PFSK-1 (cell line): ENCODE data around the gene PTPN20.

Experiments used
- FOXP2 ChIP-seq: optimal IDR thresholded peaks from 2 replicates; pipeline ENCODE3; 2011; ENCODE audit warnings: borderline replicate concordance, control low read depth, inconsistent platforms; ENCODE audit not compliant: insufficient read depth; ENCODE audit errors: extremely low read length, extremely low read depth
- POLR2AphosphoS5 ChIP-seq: IDR thresholded peaks from 2 replicates; pipeline ENCODE4 v1.6.1; 2012; ENCODE audit warnings: low read depth, mild to moderate bottlenecking, control low read depth, low read length, moderate library complexity
- REST ChIP-seq, 2 experiments: IDR thresholded peaks; 2 replicates each; pipeline versions ENCODE4 v1.6.1 to v1.8.0; 2011 to 2012; ENCODE audit warnings: low read depth in 2 of 2, low read length in 2 of 2, control low read depth in 1 of 2, inconsistent platforms in 1 of 2, mild to moderate bottlenecking in 1 of 2, moderate library complexity in 1 of 2; ENCODE audit not compliant: insufficient read depth in 1 of 2
- SIN3A ChIP-seq: IDR thresholded peaks from 2 replicates; pipeline ENCODE4 v1.6.1; 2012; ENCODE audit warnings: mild to moderate bottlenecking, low read length, moderate library complexity, borderline replicate concordance; ENCODE audit not compliant: insufficient read depth
- TAF1 ChIP-seq: IDR thresholded peaks from 2 replicates; pipeline ENCODE4 v1.6.1; 2012; ENCODE audit warnings: low read length, control low read depth, borderline replicate concordance; ENCODE audit not compliant: insufficient read depth

Gene PTPN20

GRCh38 chr10:47026301-47027107 lies 115.3 kb downstream of the PTPN20 start:
- no peak for TF ChIP-seq POLR2AphosphoS5
- TF ChIP-seq TAF1, result no peak
- TF ChIP-seq REST (IDR thresholded peaks at IDR 0.05; ENCODE audit: insufficient read depth in 1 of 2, low read depth in 2 of 2, low read length in 2 of 2), result no peak
- TF ChIP-seq FOXP2, result no peak
- TF ChIP-seq SIN3A, result no peak

DNA sequence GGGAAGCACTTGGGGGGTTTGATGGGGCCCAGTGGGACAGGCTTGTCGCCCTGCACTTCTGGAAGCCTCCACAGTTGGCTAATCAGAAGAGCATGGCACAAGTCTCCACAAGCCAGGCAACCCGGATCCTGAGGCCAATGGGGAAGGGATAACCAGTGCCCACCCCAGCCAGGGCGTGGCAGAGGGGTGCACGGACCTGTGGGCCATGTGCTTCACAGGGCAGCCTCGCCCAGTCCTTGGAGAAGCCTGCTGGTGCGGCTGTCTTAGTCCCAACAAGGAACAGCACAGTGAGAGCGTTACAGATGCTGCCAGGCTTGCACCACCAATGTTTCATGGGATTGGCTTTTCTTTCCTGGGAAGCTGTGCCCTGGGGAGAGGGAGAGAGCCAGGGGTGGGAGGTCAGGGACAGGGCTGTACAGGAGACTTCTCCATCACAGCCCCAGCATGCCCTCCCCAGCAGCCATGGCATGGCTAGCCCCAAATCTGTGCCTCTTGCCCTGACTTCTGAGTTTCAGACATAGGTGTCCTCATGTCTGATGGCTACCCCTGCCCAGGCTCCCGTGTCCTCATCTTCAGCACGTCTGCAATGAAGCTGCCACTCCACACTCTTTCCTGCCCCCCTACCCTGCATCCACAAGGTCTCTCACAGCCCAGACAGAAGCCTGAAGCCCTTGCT lies 116.0 kb downstream of the PTPN20 start:
- no peak for TF ChIP-seq FOXP2
- no peak for TF ChIP-seq POLR2AphosphoS5
- TF ChIP-seq SIN3A, result no peak
- TF ChIP-seq TAF1, result no peak
- no peak for TF ChIP-seq REST (IDR thresholded peaks at IDR 0.05; ENCODE audit: insufficient read depth in 1 of 2, low read depth in 2 of 2, low read length in 2 of 2)

GRCh38 chr10:47027784-47028260 lies 116.6 kb downstream of the PTPN20 start:
- no peak for TF ChIP-seq TAF1
- TF ChIP-seq FOXP2, result no peak
- TF ChIP-seq SIN3A, result no peak
- no peak for TF ChIP-seq POLR2AphosphoS5
- no peak for TF ChIP-seq REST (IDR thresholded peaks at IDR 0.05; ENCODE audit: insufficient read depth in 1 of 2, low read depth in 2 of 2, low read length in 2 of 2)

DNA sequence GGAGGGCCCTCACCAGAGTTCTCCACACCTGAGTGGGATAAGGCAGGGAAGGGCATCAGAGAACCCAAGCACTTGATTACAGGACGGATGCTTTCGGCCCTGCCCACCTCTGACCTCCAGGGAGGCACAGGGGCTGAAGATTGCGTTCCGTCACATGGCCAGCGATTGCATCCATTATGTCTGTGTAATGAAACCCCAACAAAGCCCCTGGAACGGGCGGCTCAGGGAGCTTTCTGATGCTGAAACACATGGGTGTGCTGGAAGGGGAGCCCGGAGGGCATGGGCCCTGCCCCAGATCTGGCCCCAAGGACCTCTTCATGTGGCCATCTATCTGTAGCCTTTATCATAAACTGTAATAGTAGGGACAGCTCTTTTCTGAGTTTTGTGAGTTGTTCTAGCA lies 117.2 kb downstream of the PTPN20 start:
- TF ChIP-seq POLR2AphosphoS5 (no peak), REST (IDR thresholded peaks at IDR 0.05; ENCODE audit: insufficient read depth in 1 of 2, low read depth in 2 of 2, low read length in 2 of 2) (no peak), SIN3A (no peak), TAF1 (no peak), FOXP2 (no peak)
